ENCODE measurements around the gene ATP8A2.
"Not testable (repeated sequence)": the region's sequence is repeated elsewhere in the genome, so short reads cannot be mapped to it uniquely, and the experiment has no call there.

ATP8A2 gene

GRCh38 chr13:26058704-26059103 lies 686.9 kb downstream of the ATP8A2 start:
- no peak for DNase-seq

GRCh38 chr13:26060357-26060756 lies 688.6 kb downstream of the ATP8A2 start:
- no peak for DNase-seq

GRCh38 chr13:26061256-26061655 lies 689.5 kb downstream of the ATP8A2 start:
- DNase-seq: no peak

- no peak for DNase-seq
Measured at GRCh38 chr13:26061947-26062346, 690.2 kb downstream of the ATP8A2 start.

GRCh38 chr13:26062853-26063444 lies 691.2 kb downstream of the ATP8A2 start:
- DNase-seq: no peak

- DNase-seq: not testable (repeated sequence)
Measured at GRCh38 chr13:26066492-26066891, 694.7 kb downstream of the ATP8A2 start.

GRCh38 chr13:26067601-26068000 lies 695.8 kb downstream of the ATP8A2 start:
- no peak for DNase-seq

GRCh38 chr13:26068372-26068771 lies 696.6 kb downstream of the ATP8A2 start:
- not testable (repeated sequence) for DNase-seq

- not testable (repeated sequence) for DNase-seq
Measured at GRCh38 chr13:26069642-26070041, 697.9 kb downstream of the ATP8A2 start.

GRCh38 chr13:26071691-26072090 lies 699.9 kb downstream of the ATP8A2 start:
- no peak for DNase-seq

GRCh38 chr13:26072335-26072734 lies 700.6 kb downstream of the ATP8A2 start:
- DNase-seq: not testable (repeated sequence)

- DNase-seq: no peak
Measured at GRCh38 chr13:26074706-26075105, 702.9 kb downstream of the ATP8A2 start.
